IMR-90 (cell line): ENCODE data around the gene ACSBG1. TPM values are rescaled to one million over a fixed set of nuclear protein-coding genes. Genes with fewer than 3 reads are reported as not detected.

Experiments used
- ATAC-seq: fragments of 200-7000 bp; cut with Tn5 transposase; 2 replicates; pipeline ENCODE4 v1.9.1; 2020; ENCODE audit warnings: low read depth, mild to moderate bottlenecking, moderate library complexity
- BruUV-seq: library from RNA; stranded (reverse); fragments of 400-500 nt; replicated peaks from 2 replicates; lab custom pipeline; 2021; lab: Mats Ljungman, UMichigan
- CTCF ChIA-PET: fragments of 300-600 bp; formaldehyde crosslinking; extraction: SDS; loops from one replicate; lab custom pipeline; 2021; ENCODE audit warnings: antibody characterized with exemption; lab: Yijun Ruan, JAX
- POLR2A ChIA-PET: fragments of 300-600 bp; sonication (Branson Sonifier 250); formaldehyde crosslinking; loops from one replicate; lab custom pipeline; 2022; ENCODE audit warnings: antibody characterized with exemption; ENCODE audit not compliant: unreplicated experiment; lab: Charles Lee
- DNase-seq: peaks from one replicate; pipeline ENCODE4 v3.0.0; 2013
- H2AFZ ChIP-seq: replicated peaks from 2 replicates; pipeline ENCODE3; 2013; ENCODE audit warnings: low read length, mild to moderate bottlenecking; ENCODE audit not compliant: poor library complexity
- H2AK5ac ChIP-seq: 2 replicates; pipeline ENCODE4 v1.6.1; 2013; ENCODE audit warnings: low read depth, low read length, inconsistent platforms
- H2AK9ac ChIP-seq: replicated peaks from 2 replicates; pipeline ENCODE3; 2013; ENCODE audit warnings: mild to moderate bottlenecking, low read depth, low read length, moderate library complexity; ENCODE audit not compliant: poor library complexity
- H2BK120ac ChIP-seq: 2 replicates; pipeline ENCODE4 v1.6.1; 2013; ENCODE audit warnings: low read depth, low read length, inconsistent platforms
- H2BK15ac ChIP-seq: 3 replicates; pipeline ENCODE4 v1.6.1; 2013; ENCODE audit warnings: low read depth, low read length, inconsistent platforms
- H2BK20ac ChIP-seq: 2 replicates; pipeline ENCODE4 v1.6.1; 2013; ENCODE audit warnings: low read depth, mild to moderate bottlenecking, inconsistent platforms, low read length, moderate library complexity
- H2BK5ac ChIP-seq: 2 replicates; pipeline ENCODE4 v1.6.1; 2013; ENCODE audit warnings: mild to moderate bottlenecking, low read depth, low read length, inconsistent platforms; ENCODE audit not compliant: poor library complexity, severe bottlenecking
- H3K14ac ChIP-seq: replicated peaks from 2 replicates; pipeline ENCODE4 v1.6.1; 2013; ENCODE audit warnings: low read depth, low read length, inconsistent platforms
- H3K18ac ChIP-seq: 2 replicates; pipeline ENCODE4 v1.6.1; 2013; ENCODE audit warnings: low read depth, low read length, control low read depth
- H3K23ac ChIP-seq: 2 replicates; pipeline ENCODE4 v1.6.1; 2013; ENCODE audit warnings: low read depth, low read length, inconsistent platforms
- H3K27ac ChIP-seq: 2 replicates; pipeline ENCODE4 v1.5.1; 2013; ENCODE audit warnings: mild to moderate bottlenecking, control low read depth, low read length; ENCODE audit not compliant: insufficient read depth
- H3K27me3 ChIP-seq: 2 replicates; pipeline ENCODE4 v1.6.1; 2013; ENCODE audit warnings: low read length; ENCODE audit not compliant: control insufficient read depth, insufficient read depth
- H3K36me3 ChIP-seq: 2 replicates; pipeline ENCODE4 v1.6.1; 2013; ENCODE audit warnings: low read length, mixed read lengths; ENCODE audit not compliant: control insufficient read depth, insufficient read depth
- H3K4ac ChIP-seq: 2 replicates; pipeline ENCODE4 v1.6.1; 2013; ENCODE audit warnings: low read depth, low read length, inconsistent platforms
- H3K4me1 ChIP-seq: 2 replicates; pipeline ENCODE4 v1.6.1; 2013; ENCODE audit warnings: low read length, mixed read lengths; ENCODE audit not compliant: control insufficient read depth, insufficient read depth
- H3K4me2 ChIP-seq: 2 replicates; pipeline ENCODE4 v1.6.1; 2013; ENCODE audit warnings: low read depth, mild to moderate bottlenecking, control low read depth, low read length, moderate library complexity
- H3K4me3 ChIP-seq: 2 replicates; pipeline ENCODE4 v1.5.1; 2013; ENCODE audit warnings: low read depth, mild to moderate bottlenecking, control low read depth, low read length, moderate library complexity; ENCODE audit not compliant: insufficient read depth
- H3K56ac ChIP-seq: 2 replicates; pipeline ENCODE4 v1.6.1; 2013; ENCODE audit warnings: low read length, inconsistent platforms; ENCODE audit not compliant: insufficient read depth; ENCODE audit errors: extremely low read depth
- H3K79me1 ChIP-seq, 2 experiments: 2 replicates each; pipeline ENCODE4 v1.6.1; 2013; ENCODE audit warnings: low read length in 2 of 2, inconsistent platforms in 1 of 2, low read depth in 1 of 2
- H3K9ac ChIP-seq: 2 replicates; pipeline ENCODE4 v1.6.1; 2013; ENCODE audit warnings: low read depth, low read length, control low read depth
- H3K9me1 ChIP-seq: 2 replicates; pipeline ENCODE4 v1.6.1; 2013; ENCODE audit warnings: low read length, inconsistent platforms; ENCODE audit not compliant: insufficient read depth
- H3K9me3 ChIP-seq: 2 replicates; pipeline ENCODE4 v1.6.1; 2013; ENCODE audit warnings: low read length; ENCODE audit not compliant: control insufficient read depth, insufficient read depth
- H4K20me1 ChIP-seq: 2 replicates; pipeline ENCODE4 v1.6.1; 2013; ENCODE audit warnings: low read length, inconsistent platforms; ENCODE audit not compliant: insufficient read depth
- H4K5ac ChIP-seq: 2 replicates; pipeline ENCODE4 v1.6.1; 2013; ENCODE audit warnings: mild to moderate bottlenecking, low read depth, low read length, control low read depth
- H4K8ac ChIP-seq, 2 experiments: 2 replicates each; pipeline ENCODE4 v1.6.1; 2013; ENCODE audit warnings: low read depth in 2 of 2, low read length in 2 of 2, control low read depth in 1 of 2, inconsistent platforms in 1 of 2
- H4K91ac ChIP-seq: 2 replicates; pipeline ENCODE4 v1.6.1; 2013; ENCODE audit warnings: low read depth, low read length, inconsistent platforms; ENCODE audit not compliant: insufficient read depth
- BHLHE40 ChIP-seq: fragments of 150-350 bp; IDR thresholded peaks from 2 replicates; pipeline ENCODE4 v1.6.1; 2016; ENCODE audit warnings: mild to moderate bottlenecking, low read depth, low read length
- CHD1 ChIP-seq: IDR thresholded peaks from 2 replicates; pipeline ENCODE4 v1.6.1; 2012; ENCODE audit warnings: low read depth, low read length, improper control_type of control experiment
- CTCF ChIP-seq: conservative IDR thresholded peaks from 2 replicates; pipeline ENCODE4 v1.5.1; 2012; ENCODE audit warnings: mild to moderate bottlenecking, low read depth, low read length, improper control_type of control experiment
- ELK1 ChIP-seq: fragments of 150-350 bp; IDR thresholded peaks from 2 replicates; pipeline ENCODE4 v1.6.1; 2016; ENCODE audit warnings: low read depth, mild to moderate bottlenecking, low read length, moderate library complexity, borderline replicate concordance
- FOS ChIP-seq: fragments of 150-350 bp; IDR thresholded peaks from 2 replicates; pipeline ENCODE4 v1.6.1; 2016; ENCODE audit warnings: low read depth, low read length
- MAFK ChIP-seq: IDR thresholded peaks from 2 replicates; pipeline ENCODE4 v1.6.1; 2012; ENCODE audit warnings: low read depth, low read length, improper control_type of control experiment
- MAZ ChIP-seq: IDR thresholded peaks from 2 replicates; pipeline ENCODE4 v1.6.1; 2012; ENCODE audit warnings: low read depth, mild to moderate bottlenecking, low read length, improper control_type of control experiment, moderate library complexity, borderline replicate concordance
- NFE2L2 ChIP-seq: fragments of 150-350 bp; IDR thresholded peaks from 2 replicates; pipeline ENCODE4 v1.6.1; 2016; ENCODE audit warnings: low read depth, mild to moderate bottlenecking, low read length
- POLR2A ChIP-seq: IDR thresholded peaks from 2 replicates; pipeline ENCODE4 v1.6.1; 2012; ENCODE audit warnings: mild to moderate bottlenecking, low read depth, low read length
- RAD21 ChIP-seq: IDR thresholded peaks from 2 replicates; pipeline ENCODE4 v1.6.1; 2012; ENCODE audit warnings: low read length, improper control_type of control experiment
- RCOR1 ChIP-seq: IDR thresholded peaks from 2 replicates; pipeline ENCODE4 v1.6.1; 2012; ENCODE audit warnings: mild to moderate bottlenecking, low read length, improper control_type of control experiment; ENCODE audit not compliant: insufficient replicate concordance
- RFX5 ChIP-seq: IDR thresholded peaks from 2 replicates; pipeline ENCODE4 v1.8.0; 2012; ENCODE audit warnings: low read depth, mild to moderate bottlenecking, low read length, moderate library complexity
- SMC3 ChIP-seq: fragments of 150-350 bp; IDR thresholded peaks from 2 replicates; pipeline ENCODE4 v1.6.1; 2016; ENCODE audit warnings: low read depth, mild to moderate bottlenecking, antibody characterized with exemption, low read length, moderate library complexity
- USF2 ChIP-seq: fragments of 150-350 bp; IDR thresholded peaks from 2 replicates; pipeline ENCODE4 v1.6.1; 2017; ENCODE audit warnings: mild to moderate bottlenecking, antibody characterized with exemption, low read length, low read depth
- WGBS, 2 experiments: methylation state at CpG; one replicate each; pipeline versions ENCODE4 v1.1.5 to v1.1.7; 2013; ENCODE audit warnings: missing lambda C conversion rate in 2 of 2; ENCODE audit not compliant: insufficient read length in 1 of 2; ENCODE audit errors: extremely low coverage in 2 of 2; 5-methylcytosine and 5-hydroxymethylcytosine counted together
- dilution Hi-C: fragments of 300-500 bp; cut with HindIII; formaldehyde crosslinking; loops from one replicate; pipeline ENCODE4 v1.14.3; 2018; ENCODE audit warnings: low sequenced_read_pairs; ENCODE audit not compliant: unreplicated experiment
- in situ Hi-C: fragments of 300-500 bp; cut with MboI; formaldehyde crosslinking; loops from 3 replicates; pipeline ENCODE4 v1.14.3; 2019; ENCODE audit warnings: low sequenced_read_pairs, inconsistent platforms, mixed read lengths
- intact Hi-C: fragments of 100-400 bp; cut with micrococcal nuclease; formaldehyde crosslinking; loops from 2 replicates; pipeline ENCODE4 v1.10.0; 2022
- polyA plus RNA-seq, 3 experiments: library from polyadenylated mRNA; depleted of rRNA; stranded (reverse); fragments of >200 nt; gene quantifications; 2 replicates each; pipeline ENCODE4 v1.2.3, GENCODE V29; 2012; ENCODE audit warnings: low replicate concordance in 1 of 3
- total RNA-seq: library from RNA; depleted of rRNA; stranded (reverse); fragments of >200 nt; gene quantifications from 2 replicates; pipeline ENCODE4 v1.2.3, GENCODE V29; 2012

ACSBG1 gene
- total and polyA plus RNA-seq, 2 of the 4 experiments (the other 2 are of a cell fraction): 0.02 TPM; not detected in 1

- no peak overlapping the region for H3K4ac ChIP-seq
- H2AK5ac ChIP-seq: no peak overlapping the region
- H2BK20ac ChIP-seq: no peak overlapping the region
- no peak overlapping the region for H4K5ac ChIP-seq
- ChIA-PET POLR2A (no interaction called here), CTCF (no interaction called here)
- no peak overlapping the region for H4K8ac ChIP-seq
- no peak overlapping the region for H4K91ac ChIP-seq
- no peak overlapping the region for H3K56ac ChIP-seq
- no peak overlapping the region for H3K4me3 ChIP-seq
- no peaks in the 10 kb centered on the region; the same call in 1 of the 2 replicates for H3K9me1 ChIP-seq
- no peak overlapping the region for H3K4me2 ChIP-seq
- dilution Hi-C loops: no loop called here
- WGBS, 2 experiments: no CpG with 5 or more reads among the region's 1 CpG
- H3K27me3 ChIP-seq: peaks cover 21% of the 10 kb centered on the region
- intact Hi-C loops: no loop called here
- no peak overlapping the region for H3K18ac ChIP-seq
- H2AK9ac ChIP-seq: no peak overlapping the region
- TF ChIP-seq USF2: no peak
- no peak for TF ChIP-seq MAZ
- TF ChIP-seq SMC3: no peak
- TF ChIP-seq MAFK: no peak
- TF ChIP-seq FOS: no peak
- TF ChIP-seq CTCF: no peak
- TF ChIP-seq NFE2L2: no peak
- no peak for TF ChIP-seq ELK1
- no peak for TF ChIP-seq RFX5
- TF ChIP-seq RAD21: no peak
- TF ChIP-seq POLR2A: no peak
- no peak for TF ChIP-seq CHD1
- TF ChIP-seq BHLHE40: no peak
- TF ChIP-seq RCOR1: no peak
- DNase-seq: no peak
- BruUV-seq: no TSS peak
- no peaks in the 10 kb centered on the region for H3K4me1 ChIP-seq
- no peaks in the 10 kb centered on the region for H3K79me1 ChIP-seq
- H3K9me3 ChIP-seq: no peaks in the 10 kb centered on the region
- H3K14ac ChIP-seq: no peak overlapping the region
- no peak overlapping the region for H3K23ac ChIP-seq
- H2BK120ac ChIP-seq: no peak overlapping the region
- H2BK15ac ChIP-seq: no peak overlapping the region
- H3K36me3 ChIP-seq: no peaks in the 10 kb centered on the region
- H2AFZ ChIP-seq: no peak overlapping the region
- H4K20me1 ChIP-seq: no peaks in the 10 kb centered on the region; the same call in 1 of the 2 replicates
- H3K27ac ChIP-seq: no peak overlapping the region
- H2BK5ac ChIP-seq: no peak overlapping the region
- no peak for ATAC-seq
- H3K9ac ChIP-seq: no peak overlapping the region
- in situ Hi-C loops: no loop called here
These were observed 13.5 kb upstream of the ACSBG1 start for GRCh38 chr15:78247911-78248310.
